AG09319 (cell line): ENCODE results near the gene MTMR3.

ENCODE experiments used
- DNase-seq: peaks from one replicate; pipeline ENCODE4 v3.0.0-alpha.2; 2010; ENCODE audit warnings: low read depth; ENCODE audit errors: extremely low read depth
- CTCF ChIP-seq: IDR thresholded peaks from 2 replicates; pipeline ENCODE4 v1.5.1; 2011; ENCODE audit warnings: low read depth, mild to moderate bottlenecking, inconsistent platforms, low read length, moderate library complexity

Gene MTMR3

GRCh38 chr22:29983296-29983917 is 100.4 kb downstream of the MTMR3 start:
- no peak for DNase-seq
- no peak for TF ChIP-seq CTCF

GRCh38 chr22:29985912-29986311 is 102.9 kb downstream of the MTMR3 start:
- no peak for TF ChIP-seq CTCF
- no peak for DNase-seq

- no peak for TF ChIP-seq CTCF
- no peak for DNase-seq
Observed at GRCh38 chr22:29987137-29987536, 104.2 kb downstream of the MTMR3 start.

GRCh38 chr22:29988719-29989118 is 105.7 kb downstream of the MTMR3 start:
- no peak for DNase-seq
- TF ChIP-seq CTCF: no peak

- no peak for TF ChIP-seq CTCF
- DNase-seq: no peak
Observed at GRCh38 chr22:29989446-29989845, 106.5 kb downstream of the MTMR3 start.

GRCh38 chr22:29992341-29993275 is 109.6 kb downstream of the MTMR3 start:
- DNase-seq: no peak
- no peak for TF ChIP-seq CTCF
